Stomach (tissue), 9 donors: ENCODE measurements around the gene TMEM129. TPM values are rescaled to one million over a fixed set of nuclear protein-coding genes. Genes with fewer than 3 reads are reported as not detected.

ENCODE experiments used
- DNase-seq, 2 donors: peaks; one replicate each; pipeline versions ENCODE4 v3.0.0 to v3.0.0-alpha.2; 2013 to 2019
- H3K27ac ChIP-seq, 5 donors: fragments of 200-600 bp in 4 of 5; sonication (generic) in 4 of 5; one replicate each; pipeline ENCODE4 v1.5.1; 2013 to 2019; ENCODE audit warnings: mild to moderate bottlenecking in 1 of 5, moderate library complexity in 1 of 5
- H3K27me3 ChIP-seq, 3 donors: fragments of 200-600 bp; sonication (generic); one replicate each; pipeline ENCODE4 v1.5.1; 2017 to 2019; ENCODE audit warnings: mixed run types in 1 of 3
- H3K36me3 ChIP-seq, 4 donors: fragments of 200-600 bp; sonication (generic); 1 replicate in 3 of 4; 2 replicates in 1 of 4; pipeline ENCODE4 v1.5.1; 2016 to 2019
- H3K4me1 ChIP-seq, 4 donors: fragments of 200-600 bp; sonication (generic); one replicate each; pipeline ENCODE4 v1.5.1; 2016 to 2019
- H3K4me3 ChIP-seq, 4 donors: fragments of 200-600 bp; sonication (generic) in 3 of 4; one replicate each; pipeline ENCODE4 v1.5.1; 2016 to 2019; ENCODE audit warnings: mild to moderate bottlenecking in 1 of 4
- H3K9me3 ChIP-seq, 4 donors: fragments of 200-600 bp; sonication (generic); one replicate each; pipeline ENCODE4 v1.5.1; 2016 to 2019
- EP300 ChIP-seq: sonication (generic); formaldehyde crosslinking; IDR thresholded peaks from one replicate; pipeline ENCODE4 v1.6.1; 2017; ENCODE audit warnings: antibody characterized with exemption
- POLR2A ChIP-seq, 4 donors: fragments of 450-650 bp; IDR thresholded peaks; one replicate each; pipeline ENCODE4 v1.6.1; 2016; ENCODE audit warnings: antibody characterized with exemption in 4 of 4, control low read depth in 2 of 4, mild to moderate bottlenecking in 1 of 4, moderate library complexity in 1 of 4
- POLR2AphosphoS5 ChIP-seq, 3 donors: sonication (generic); formaldehyde crosslinking; IDR thresholded peaks; one replicate each; pipeline ENCODE4 v1.6.1; 2016; ENCODE audit warnings: antibody characterized with exemption in 3 of 3
- WGBS, 5 donors: extraction: QIAGEN DNeasy Blood & Tissue Kit in 3 of 5; methylation state at CpG; one replicate each; pipeline versions ENCODE4 v1.1.5 to v1.1.7; 2013 to 2018; 5-methylcytosine and 5-hydroxymethylcytosine counted together
- intact Hi-C: fragments of 100-400 bp; cut with DNase I; formaldehyde crosslinking; loops from one replicate; pipeline ENCODE4 v1.15.1; 2023; ENCODE audit warnings: low total_unique reads
- polyA plus RNA-seq, 3 donors: library from polyadenylated mRNA; stranded (reverse); fragments of 200-250 nt; gene quantifications; one replicate each; pipeline ENCODE4 v1.2.3, GENCODE V29; 2013
- total RNA-seq, 5 donors: library from RNA; depleted of rRNA; stranded (reverse); fragments of >200 nt; gene quantifications; one replicate each; pipeline versions ENCODE4 v1.1.0 to v1.2.3, GENCODE V29; 2014 to 2016
- TF ChIP-seq, protein P1 (sequence below), 7 experiments: fragments of 450-650 bp in 4 of 7; fragments of 200-600 bp in 3 of 7; sonication (generic) in 3 of 7; IDR thresholded peaks; one replicate each; pipeline ENCODE4 v1.5.1; 2016 to 2019; ENCODE audit warnings: antibody characterized with exemption in 7 of 7, control low read depth in 2 of 7, mild to moderate bottlenecking in 1 of 7
- donor health status: healthy with polysubstance abuse.
- donor health status: Bipolar disorder and iron deficiency.
- donor health status: healthy.

TMEM129 gene
- total and polyA plus RNA-seq, 8 donors = 9.9 to 171 (median 24.8) TPM

DNA sequence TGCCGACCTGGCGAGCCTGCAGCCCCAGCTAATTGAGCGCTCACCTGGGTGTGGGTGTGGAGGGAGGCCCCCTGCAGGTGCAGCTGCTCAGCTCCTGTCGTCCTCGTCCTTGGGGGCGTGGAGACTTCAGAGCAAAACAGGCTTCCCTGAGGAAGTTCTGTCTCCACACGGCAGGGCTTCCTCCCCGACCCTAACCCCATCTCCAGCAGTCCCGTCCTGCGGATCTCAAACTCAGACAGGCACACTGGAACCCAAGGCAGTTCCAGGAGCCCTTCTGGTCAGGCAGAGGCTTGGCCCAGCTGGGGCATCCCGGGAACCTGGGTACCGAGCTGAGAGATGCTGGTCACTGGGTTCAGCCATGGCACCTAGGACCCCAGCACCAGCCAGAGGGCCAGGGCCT lies 24.6 kb upstream of the TMEM129 start:
- Histone ChIP-seq H3K4me1 (peaks cover 16 to 26% (median 21%) of the 10 kb centered on the region in 4 donors), H3K9me3 (no peaks in the 10 kb centered on the region), H3K4me3 (no peak overlapping the region), H3K27ac (no peak overlapping the region), H3K27me3 (peaks cover 0 to 30% (median 4%) of the 10 kb centered on the region in 3 donors), H3K36me3 (peaks cover 0 to 42% (median 28%) of the 10 kb centered on the region in 4 donors)
- 82 to 88% (median 86%) methylated on average over 9 to 12 of the region's 12 CpGs for WGBS, 5 donors
- no peak for DNase-seq
- intact Hi-C loops = loop anchor here (5.0 kb wide), 1 partner anchor 67 kb away; no protein-coding TSS in a partner anchor
- TF ChIP-seq EP300 (no peak), POLR2A (IDR thresholded peaks at IDR 0.05) (no peak), POLR2AphosphoS5 (IDR thresholded peaks at IDR 0.05) (no peak)
- TF ChIP-seq, protein P1, sequence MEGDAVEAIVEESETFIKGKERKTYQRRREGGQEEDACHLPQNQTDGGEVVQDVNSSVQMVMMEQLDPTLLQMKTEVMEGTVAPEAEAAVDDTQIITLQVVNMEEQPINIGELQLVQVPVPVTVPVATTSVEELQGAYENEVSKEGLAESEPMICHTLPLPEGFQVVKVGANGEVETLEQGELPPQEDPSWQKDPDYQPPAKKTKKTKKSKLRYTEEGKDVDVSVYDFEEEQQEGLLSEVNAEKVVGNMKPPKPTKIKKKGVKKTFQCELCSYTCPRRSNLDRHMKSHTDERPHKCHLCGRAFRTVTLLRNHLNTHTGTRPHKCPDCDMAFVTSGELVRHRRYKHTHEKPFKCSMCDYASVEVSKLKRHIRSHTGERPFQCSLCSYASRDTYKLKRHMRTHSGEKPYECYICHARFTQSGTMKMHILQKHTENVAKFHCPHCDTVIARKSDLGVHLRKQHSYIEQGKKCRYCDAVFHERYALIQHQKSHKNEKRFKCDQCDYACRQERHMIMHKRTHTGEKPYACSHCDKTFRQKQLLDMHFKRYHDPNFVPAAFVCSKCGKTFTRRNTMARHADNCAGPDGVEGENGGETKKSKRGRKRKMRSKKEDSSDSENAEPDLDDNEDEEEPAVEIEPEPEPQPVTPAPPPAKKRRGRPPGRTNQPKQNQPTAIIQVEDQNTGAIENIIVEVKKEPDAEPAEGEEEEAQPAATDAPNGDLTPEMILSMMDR (IDR thresholded peaks at IDR 0.05) = no peak

DNA sequence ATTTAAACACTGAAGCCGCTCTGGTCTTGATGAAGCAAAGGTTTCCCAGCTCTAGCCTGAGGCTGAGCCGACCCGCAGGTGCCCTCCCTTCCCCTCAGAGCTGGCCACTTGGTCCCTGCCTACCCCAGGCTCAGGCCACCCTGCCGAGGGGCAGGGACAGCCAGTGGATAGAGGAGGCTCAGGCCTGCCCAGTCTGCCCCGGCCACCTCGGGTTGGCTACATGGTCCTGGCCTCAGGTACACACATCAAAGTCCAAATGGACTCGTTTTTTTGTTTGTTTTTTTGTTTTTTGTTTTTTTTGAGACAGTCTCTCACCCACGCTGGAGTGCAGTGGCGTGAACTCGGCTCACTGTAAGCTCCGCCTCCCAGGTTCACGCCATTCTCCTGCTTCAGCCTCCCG lies 24.0 kb upstream of the TMEM129 start:
- Histone ChIP-seq H3K9me3 (no peaks in the 10 kb centered on the region), H3K27me3 (peaks cover 0 to 27% (median 4%) of the 10 kb centered on the region in 3 donors), H3K4me3 (no peak overlapping the region), H3K36me3 (peaks cover 2 to 47% (median 33%) of the 10 kb centered on the region in 4 donors), H3K4me1 (peaks cover 16 to 26% (median 21%) of the 10 kb centered on the region in 4 donors), H3K27ac (no peak overlapping the region)
- WGBS, 5 donors = 85 to 91% (median 89%) methylated on average over 13 of the region's 13 CpGs
- TF ChIP-seq EP300 (no peak), POLR2A (IDR thresholded peaks at IDR 0.05) (no peak), POLR2AphosphoS5 (IDR thresholded peaks at IDR 0.05) (no peak)
- TF ChIP-seq, protein P1 (IDR thresholded peaks at IDR 0.05) = no peak
- intact Hi-C loops = loop anchor here (5.0 kb wide), 1 partner anchor 67 kb away; no protein-coding TSS in a partner anchor
- DNase-seq = no peak

DNA sequence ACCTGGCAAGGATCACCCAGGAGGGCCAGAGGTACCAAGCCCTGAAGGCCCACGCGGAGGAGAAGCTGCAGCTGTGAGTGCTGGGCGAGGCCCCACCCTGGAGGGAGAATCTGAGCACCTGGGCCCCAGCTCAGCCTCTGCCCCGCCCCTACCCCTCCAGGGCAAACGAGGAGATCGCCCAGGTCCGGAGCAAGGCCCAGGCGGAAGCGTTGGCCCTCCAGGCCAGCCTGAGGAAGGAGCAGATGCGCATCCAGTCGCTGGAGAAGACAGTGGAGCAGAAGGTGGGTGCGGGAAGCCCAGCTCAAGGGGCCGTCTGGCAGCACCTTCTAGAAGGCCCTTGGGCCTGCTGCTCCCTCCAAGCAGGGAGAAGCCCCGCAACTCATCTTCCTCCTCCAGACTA lies 23.4 kb upstream of the TMEM129 start:
- peaks cover 4 to 53% (median 37%) of the 10 kb centered on the region in 4 donors for H3K36me3 ChIP-seq
- intact Hi-C loops = no loop called here
- no peaks in the 10 kb centered on the region for H3K9me3 ChIP-seq
- TF ChIP-seq, protein P1 (IDR thresholded peaks at IDR 0.05) = no peak
- no peak for TF ChIP-seq EP300
- TF ChIP-seq POLR2A (IDR thresholded peaks at IDR 0.05) = no peak
- TF ChIP-seq POLR2AphosphoS5 (IDR thresholded peaks at IDR 0.05) = no peak
- 78 to 85% (median 83%) methylated on average over 14 of the region's 14 CpGs for WGBS, 5 donors
- H3K27ac ChIP-seq = no peak overlapping the region
- no peak for DNase-seq
- peaks cover 16 to 26% (median 21%) of the 10 kb centered on the region in 4 donors for H3K4me1 ChIP-seq
- no peak overlapping the region for H3K4me3 ChIP-seq
- H3K27me3 ChIP-seq = peaks cover 0 to 21% (median 4%) of the 10 kb centered on the region in 3 donors

DNA sequence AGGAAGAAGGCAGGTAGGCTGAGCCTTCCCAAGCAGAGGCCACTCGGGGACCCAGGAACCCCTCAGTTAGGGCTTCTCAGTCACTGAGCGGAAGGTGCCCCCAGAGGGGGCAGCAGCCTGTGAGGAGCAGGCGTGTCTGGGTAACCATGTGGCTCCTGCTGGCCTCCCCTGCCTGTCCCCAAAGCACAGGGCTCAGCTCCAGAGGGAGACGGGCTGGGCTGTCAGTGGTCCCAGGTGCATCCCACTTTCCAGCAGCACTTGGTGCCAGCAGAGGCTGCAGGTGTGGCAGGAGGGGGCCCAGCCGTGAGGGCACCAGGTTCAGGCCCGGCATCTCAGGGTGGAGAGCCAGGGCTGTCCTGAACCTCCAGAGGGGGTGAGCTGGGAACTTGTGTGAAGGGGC lies 22.9 kb upstream of the TMEM129 start:
- Histone ChIP-seq H3K27ac (no peak overlapping the region), H3K36me3 (peaks cover 4 to 59% (median 40%) of the 10 kb centered on the region in 4 donors), H3K27me3 (peaks cover 0 to 18% (median 4%) of the 10 kb centered on the region in 3 donors), H3K4me1 (peaks cover 16 to 26% (median 21%) of the 10 kb centered on the region in 4 donors), H3K4me3 (no peak overlapping the region), H3K9me3 (peaks cover 0 to 3% (median 0%) of the 10 kb centered on the region in 4 donors)
- TF ChIP-seq, protein P1 (IDR thresholded peaks at IDR 0.05) = no peak
- no peak for TF ChIP-seq POLR2AphosphoS5 (IDR thresholded peaks at IDR 0.05)
- TF ChIP-seq EP300 = no peak
- no peak for TF ChIP-seq POLR2A (IDR thresholded peaks at IDR 0.05)
- intact Hi-C loops = no loop called here
- DNase-seq = no peak
- 80 to 96% (median 90%) methylated on average over 4 to 6 of the region's 6 CpGs for WGBS, 5 donors
